Measurements from ENCODE around the gene MEIS1. TPM values are rescaled to one million over a fixed set of nuclear protein-coding genes. Genes with fewer than 3 reads are reported as not detected.

MEIS1 gene
- 89.4 and 103 TPM in 2 replicates for total RNA-seq (2021)
- percentile 98 among the genes with signal in this experiment for Bru-seq, nascent RNA
- BruChase-seq, experiment 1, labeled RNA remaining after a 2-hour chase = percentile 88 among the genes with signal in this experiment
- percentile 72 among the genes with signal in this experiment for BruChase-seq, experiment 2, labeled RNA remaining after a 6-hour chase
- long read RNA-seq, full-length matches to known transcripts = 19 of 62 reads
- long read RNA-seq, partial matches to known transcripts = 22 of 62 reads
- long read RNA-seq, other reads (novel, unspliced or antisense) = 21 of 62 reads

DNA sequence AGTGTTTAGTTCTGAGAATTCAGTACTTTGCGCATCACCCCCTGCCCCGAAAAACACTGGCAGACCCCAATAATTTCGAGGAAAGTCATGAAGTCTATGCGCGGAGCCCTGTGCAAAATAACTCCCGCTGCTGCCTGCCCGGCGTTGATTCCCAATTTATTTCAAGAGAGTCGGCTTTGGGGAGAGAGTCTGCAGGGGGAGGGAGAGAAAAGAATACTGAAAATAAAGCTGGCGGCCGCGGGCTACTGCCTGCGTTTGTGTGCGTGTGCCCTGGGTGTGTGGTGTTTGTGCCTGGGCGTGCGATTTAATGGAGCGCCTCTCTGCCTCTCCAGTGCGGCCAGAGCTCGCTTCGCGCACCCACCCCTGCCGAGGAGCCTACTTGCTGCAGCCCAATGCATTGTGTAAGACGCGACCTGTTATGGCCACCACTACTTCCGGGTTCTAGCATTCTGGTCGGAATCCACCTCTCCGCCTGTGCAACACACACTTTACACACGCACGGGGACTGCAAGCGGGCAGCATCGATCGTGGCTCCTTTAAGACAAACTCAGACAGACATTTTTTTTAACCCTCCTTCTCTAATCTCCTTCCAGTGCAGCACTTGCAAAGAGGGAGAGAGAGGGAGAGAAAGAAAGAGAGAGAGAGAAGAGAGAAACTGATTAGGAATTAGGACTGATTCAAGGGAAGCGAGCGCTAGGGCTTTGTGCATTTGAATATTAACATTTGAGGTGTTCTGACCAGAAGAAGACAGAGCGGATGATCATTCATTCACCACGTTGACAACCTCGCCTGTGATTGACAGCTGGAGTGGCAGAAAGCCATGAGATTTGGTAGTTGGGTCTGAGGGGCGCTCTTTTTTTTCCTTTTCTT, at the start of gene MEIS1:
Gene MEIS1 (plus strand): TSS at position 447 of the 870 bp plus-strand sequence. CDS start 732 bp downstream, outside the sequence.
- no peaks in the 10 kb centered on the region for H3K9me3 ChIP-seq (ENCODE audit: low read depth, low read length, poor library complexity, severe bottlenecking)
- BruUV-seq (replicated peaks) = TSS peak; percentile 58

DNA sequence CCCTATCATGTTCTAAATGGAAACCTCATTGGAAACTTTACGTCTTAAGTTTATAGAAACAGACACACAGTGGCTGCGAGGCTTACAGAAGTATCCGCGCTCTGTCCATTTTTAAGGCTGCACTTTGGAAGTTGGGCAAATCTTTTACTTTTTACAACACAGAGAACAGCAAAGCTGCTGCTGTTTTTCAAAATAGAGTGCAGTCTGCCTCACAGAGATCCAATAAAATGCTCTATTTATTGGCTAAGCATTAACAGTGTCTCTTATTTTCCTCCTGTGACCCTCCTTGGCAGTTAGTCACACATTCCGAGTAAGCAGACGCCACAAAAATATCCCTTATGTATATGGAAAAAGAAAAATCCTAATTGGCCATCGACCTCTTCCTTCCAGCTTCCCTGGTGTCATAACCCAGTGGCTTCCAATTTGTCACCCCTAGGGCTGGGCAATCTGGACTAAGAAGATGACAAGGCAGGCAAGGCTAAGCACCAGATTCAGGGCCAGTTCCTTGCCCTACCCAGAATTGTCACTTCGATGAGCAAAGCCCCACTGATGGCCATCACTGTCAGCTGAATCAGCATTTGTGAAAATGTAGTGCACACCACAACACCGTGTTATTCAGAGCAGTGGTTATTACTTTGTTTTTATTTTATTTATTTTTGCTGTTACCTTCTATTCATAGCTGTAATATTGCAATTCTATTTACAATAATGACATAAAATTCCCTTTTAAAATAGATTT, 47.7 kb upstream of the MEIS1 start:
- intact Hi-C loops (cut with micrococcal nuclease; ENCODE audit: unreplicated experiment) = no loop called here
- CTCF ChIA-PET = no interaction called here
- H3K36me3 ChIP-seq (ENCODE audit: insufficient read depth, low read length, poor library complexity, severe bottlenecking) = no peaks in the 10 kb centered on the region
- H3K4me3 ChIP-seq (ENCODE audit: low read depth, low read length, poor library complexity, severe bottlenecking) = no peak overlapping the region
- no TSS peak for BruUV-seq (replicated peaks)
- H3K9me3 ChIP-seq (ENCODE audit: low read depth, low read length, poor library complexity, severe bottlenecking) = no peaks in the 10 kb centered on the region
- no peaks in the 10 kb centered on the region for H3K4me1 ChIP-seq (ENCODE audit: insufficient read depth, low read length, poor library complexity, severe bottlenecking)
- H3K27me3 ChIP-seq (replicated peaks; ENCODE audit: insufficient read depth, low read depth, low read length, poor library complexity) = no peaks in the 10 kb centered on the region
- TF ChIP-seq EZH2 (IDR thresholded peaks at IDR 0.05; ENCODE audit: borderline replicate concordance, low read depth, low read length, poor library complexity, severe bottlenecking) = no peak
- TF ChIP-seq, protein P1, sequence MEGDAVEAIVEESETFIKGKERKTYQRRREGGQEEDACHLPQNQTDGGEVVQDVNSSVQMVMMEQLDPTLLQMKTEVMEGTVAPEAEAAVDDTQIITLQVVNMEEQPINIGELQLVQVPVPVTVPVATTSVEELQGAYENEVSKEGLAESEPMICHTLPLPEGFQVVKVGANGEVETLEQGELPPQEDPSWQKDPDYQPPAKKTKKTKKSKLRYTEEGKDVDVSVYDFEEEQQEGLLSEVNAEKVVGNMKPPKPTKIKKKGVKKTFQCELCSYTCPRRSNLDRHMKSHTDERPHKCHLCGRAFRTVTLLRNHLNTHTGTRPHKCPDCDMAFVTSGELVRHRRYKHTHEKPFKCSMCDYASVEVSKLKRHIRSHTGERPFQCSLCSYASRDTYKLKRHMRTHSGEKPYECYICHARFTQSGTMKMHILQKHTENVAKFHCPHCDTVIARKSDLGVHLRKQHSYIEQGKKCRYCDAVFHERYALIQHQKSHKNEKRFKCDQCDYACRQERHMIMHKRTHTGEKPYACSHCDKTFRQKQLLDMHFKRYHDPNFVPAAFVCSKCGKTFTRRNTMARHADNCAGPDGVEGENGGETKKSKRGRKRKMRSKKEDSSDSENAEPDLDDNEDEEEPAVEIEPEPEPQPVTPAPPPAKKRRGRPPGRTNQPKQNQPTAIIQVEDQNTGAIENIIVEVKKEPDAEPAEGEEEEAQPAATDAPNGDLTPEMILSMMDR (conservative IDR thresholded peaks at IDR 0.05; ENCODE audit: low read depth, low read length) = no peak
- POLR2A ChIA-PET (ENCODE audit: low non-redundant PET) = no interaction called here
- no peak for DNase-seq (ENCODE audit: low spot score)
- H3K27ac ChIP-seq (ENCODE audit: low read depth, low read length, poor library complexity, severe bottlenecking) = no peak overlapping the region

More for the DNA sequence above, at the start of gene MEIS1:
- Histone ChIP-seq H3K4me3 (ENCODE audit: low read depth, low read length, poor library complexity, severe bottlenecking) (peak within 1 kb of the TSS; percentile 59), H3K4me1 (ENCODE audit: insufficient read depth, low read length, poor library complexity, severe bottlenecking) (peaks cover 19% of the 10 kb centered on the region), H3K27me3 (replicated peaks; ENCODE audit: insufficient read depth, low read depth, low read length, poor library complexity) (no peaks in the 10 kb centered on the region), H3K36me3 (ENCODE audit: insufficient read depth, low read length, poor library complexity, severe bottlenecking) (peaks cover 24% of the 10 kb centered on the region), H3K27ac (ENCODE audit: low read depth, low read length, poor library complexity, severe bottlenecking) (peak within 1 kb of the TSS; percentile 95)
- ChIA-PET CTCF (interaction anchor here (0.5 to 0.6 kb wide), 2 partner anchors 16 to 141 kb away, joined by 6 to 11 read pairs; no protein-coding TSS in a partner anchor), POLR2A (ENCODE audit: low non-redundant PET) (interaction anchor here (0.6 to 1.1 kb wide), 5 partner anchors 8 to 770 kb away, joined by 3 to 12 read pairs (median 10); no protein-coding TSS in a partner anchor)
- TF ChIP-seq, protein P1 (conservative IDR thresholded peaks at IDR 0.05; ENCODE audit: low read depth, low read length) = no peak
- TF ChIP-seq EZH2 (IDR thresholded peaks at IDR 0.05; ENCODE audit: borderline replicate concordance, low read depth, low read length, poor library complexity, severe bottlenecking) = no peak
- DNase-seq (ENCODE audit: low spot score) = peak; percentile 98
- intact Hi-C loops (cut with micrococcal nuclease; ENCODE audit: unreplicated experiment) = loop anchor here (2.0 to 10.0 kb wide), 6 partner anchors 140 to 1412 kb away; no protein-coding TSS in a partner anchor

DNA sequence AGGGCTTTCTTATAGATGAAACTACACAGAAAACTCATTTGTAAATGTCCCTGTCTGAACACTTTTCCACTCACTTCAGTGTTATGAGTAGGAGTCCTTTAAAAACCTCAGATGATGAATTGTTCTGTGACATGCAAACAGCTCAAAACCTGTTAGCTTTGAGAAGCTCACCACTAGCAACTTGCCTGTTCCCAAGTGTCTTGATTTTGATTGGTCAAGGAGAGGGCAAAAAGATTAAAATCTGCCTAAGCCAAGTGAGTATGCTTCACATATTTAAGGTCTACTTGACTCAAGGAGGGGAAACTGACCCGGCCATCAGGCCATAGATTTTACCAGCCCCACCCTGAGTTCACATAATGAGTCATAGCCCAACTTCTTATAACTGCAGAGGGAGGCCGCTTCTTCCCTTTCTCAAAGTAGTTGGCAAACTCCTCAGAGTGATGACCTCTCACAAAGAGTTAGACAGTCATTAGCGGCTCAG, 45.2 kb upstream of the MEIS1 start:
- CTCF ChIA-PET = no interaction called here
- intact Hi-C loops (cut with micrococcal nuclease; ENCODE audit: unreplicated experiment) = no loop called here
- no peak for TF ChIP-seq EZH2 (IDR thresholded peaks at IDR 0.05; ENCODE audit: borderline replicate concordance, low read depth, low read length, poor library complexity, severe bottlenecking)
- TF ChIP-seq, protein P1 (conservative IDR thresholded peaks at IDR 0.05; ENCODE audit: low read depth, low read length) = no peak
- Histone ChIP-seq H3K27ac (ENCODE audit: low read depth, low read length, poor library complexity, severe bottlenecking) (no peak overlapping the region), H3K4me3 (ENCODE audit: low read depth, low read length, poor library complexity, severe bottlenecking) (no peak overlapping the region), H3K36me3 (ENCODE audit: insufficient read depth, low read length, poor library complexity, severe bottlenecking) (no peaks in the 10 kb centered on the region), H3K4me1 (ENCODE audit: insufficient read depth, low read length, poor library complexity, severe bottlenecking) (no peaks in the 10 kb centered on the region), H3K9me3 (ENCODE audit: low read depth, low read length, poor library complexity, severe bottlenecking) (no peaks in the 10 kb centered on the region), H3K27me3 (replicated peaks; ENCODE audit: insufficient read depth, low read depth, low read length, poor library complexity) (no peaks in the 10 kb centered on the region)
- no TSS peak for BruUV-seq (replicated peaks)
- peak; percentile 4 for DNase-seq (ENCODE audit: low spot score)
- POLR2A ChIA-PET (ENCODE audit: low non-redundant PET) = no interaction called here
